C4-2B (cell line): ENCODE measurements around the gene BMP2K.

Source experiments
- H3K27ac ChIP-seq: fragments of 450-650 bp; 2 replicates; pipeline ENCODE4 v1.5.1; 2017
- CTCF ChIP-seq: fragments of 450-650 bp; conservative IDR thresholded peaks from 2 replicates; pipeline ENCODE4 v1.5.1; 2017; ENCODE audit warnings: mild to moderate bottlenecking
- ZFX ChIP-seq: fragments of 450-650 bp; IDR thresholded peaks from 2 replicates; pipeline ENCODE4 v1.6.1; 2017

Gene BMP2K

GRCh38 chr4:78870056-78870455, 93.9 kb downstream of the BMP2K start:
- no peak for TF ChIP-seq CTCF
- TF ChIP-seq ZFX: no peak
- H3K27ac ChIP-seq: no peak overlapping the region

DNA sequence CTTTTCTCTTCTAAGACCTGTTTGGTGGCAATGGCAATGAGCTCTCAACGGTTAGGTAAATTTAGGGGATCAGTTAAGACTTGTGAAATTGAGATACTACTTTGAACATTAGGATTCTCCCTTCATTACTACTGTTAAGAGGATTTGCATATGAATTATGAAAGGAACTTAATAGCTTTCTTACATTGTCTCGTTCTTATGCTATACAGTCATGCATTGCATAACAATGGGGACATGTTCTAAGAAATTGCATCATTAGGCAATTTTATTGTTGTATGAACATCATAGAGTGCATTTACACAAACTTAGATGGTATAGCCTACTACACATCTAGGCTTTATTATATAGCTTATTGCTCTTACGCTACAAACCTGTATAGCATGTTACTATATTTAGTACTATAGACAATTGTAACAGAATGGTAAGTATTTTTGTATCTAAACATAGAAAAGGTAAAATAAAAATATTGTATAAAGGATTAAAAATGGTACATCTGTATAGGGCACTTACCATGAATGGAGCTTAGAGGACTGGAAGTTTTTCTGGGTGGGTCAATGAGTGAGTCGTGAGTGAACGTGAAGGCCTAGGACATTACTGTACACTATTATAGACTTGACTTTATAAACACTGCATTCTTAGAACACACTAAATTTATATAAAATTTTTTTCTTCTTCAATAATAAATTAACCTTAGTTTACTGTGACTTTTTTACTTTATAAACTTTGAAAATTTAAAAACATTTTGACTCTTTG, 100.6 kb downstream of the BMP2K start:
- TF ChIP-seq CTCF: no peak
- no peak for TF ChIP-seq ZFX
- no peak overlapping the region for H3K27ac ChIP-seq

GRCh38 chr4:78878031-78878430, 101.9 kb downstream of the BMP2K start:
- H3K27ac ChIP-seq: no peak overlapping the region
- TF ChIP-seq CTCF: no peak
- no peak for TF ChIP-seq ZFX

- TF ChIP-seq CTCF (no peak), ZFX (no peak)
- no peak overlapping the region for H3K27ac ChIP-seq
Observed at GRCh38 chr4:78880874-78881492, 104.8 kb downstream of the BMP2K start.

DNA sequence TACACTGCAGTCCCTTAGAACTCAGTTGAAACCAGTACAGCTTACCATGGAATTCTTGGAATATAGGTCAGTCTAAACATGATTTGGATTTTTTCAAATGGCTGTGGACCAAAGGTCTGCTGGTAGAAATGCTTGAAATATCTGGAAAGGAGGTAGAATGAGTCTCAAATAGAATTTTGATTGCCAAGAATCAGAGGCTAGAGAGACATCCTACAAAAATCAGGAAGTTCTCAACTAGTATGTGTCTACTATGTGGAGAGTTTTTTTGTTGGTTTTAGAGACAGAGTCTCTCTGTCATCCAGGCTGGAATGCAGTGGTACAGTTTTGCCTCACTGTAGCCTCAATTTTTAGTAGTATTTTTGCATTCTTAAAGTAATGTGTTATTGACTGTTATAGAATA, 109.4 kb downstream of the BMP2K start:
- no peak overlapping the region for H3K27ac ChIP-seq
- TF ChIP-seq ZFX (no peak), CTCF (no peak)

DNA sequence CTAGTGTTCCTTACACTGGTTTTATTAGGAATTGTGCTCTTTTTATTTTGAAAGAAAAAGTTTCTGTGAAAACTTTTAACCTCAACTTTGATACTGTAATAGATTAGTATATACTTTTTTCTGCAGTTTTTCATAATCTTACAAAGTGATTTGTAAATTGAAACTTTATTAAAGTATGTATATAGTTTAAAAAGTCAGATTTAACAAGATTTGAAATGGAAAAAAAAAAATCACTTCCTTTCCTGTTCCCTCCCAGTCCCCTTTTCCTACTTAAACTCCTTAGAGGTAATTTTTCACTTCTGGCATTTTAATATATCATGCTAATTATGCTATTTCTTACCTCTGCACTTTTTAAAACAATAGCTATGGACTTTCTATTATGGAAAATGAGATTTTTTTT, 113.8 kb downstream of the BMP2K start:
- TF ChIP-seq CTCF (no peak), ZFX (no peak)
- H3K27ac ChIP-seq: no peak overlapping the region

- no peak for TF ChIP-seq CTCF
- no peak overlapping the region for H3K27ac ChIP-seq
Observed at GRCh38 chr4:78899302-78899701, 123.2 kb downstream of the BMP2K start.
